SK-N-MC (cell line): ENCODE measurements around the gene PCGF3.

Source experiments
- FOXP2 ChIP-seq: optimal IDR thresholded peaks from 2 replicates; pipeline ENCODE3; 2011; ENCODE audit warnings: mild to moderate bottlenecking, moderate library complexity; ENCODE audit not compliant: insufficient read depth; ENCODE audit errors: extremely low read length, control extremely low read depth
- POLR2AphosphoS5 ChIP-seq: IDR thresholded peaks from 2 replicates; pipeline ENCODE4 v1.6.1; 2012; ENCODE audit warnings: mild to moderate bottlenecking, low read depth, low read length, borderline replicate concordance

GRCh38 chr4:663438-664428, 41.9 kb upstream of the PCGF3 start:
- no peak for TF ChIP-seq FOXP2
- TF ChIP-seq POLR2AphosphoS5: no peak; the same call in 1 of the 2 replicates
